NCI-H187 treated with DMSO at 0.1 percent for 48 hours (cell line): ENCODE measurements around the gene CUTA.
"Not testable (repeated sequence)": the region's sequence is repeated elsewhere in the genome, so short reads cannot be mapped to it uniquely, and the experiment has no call there.

Source experiments
- DNase-seq: peaks from one replicate; lab custom pipeline; 2025; lab: John Stamatoyannopoulos, UW

Gene CUTA

GRCh38 chr6:33367715-33368025 lies 50.2 kb downstream of the CUTA start:
- DNase-seq, result not testable (repeated sequence)

- DNase-seq, result no peak
Measured at GRCh38 chr6:33367009-33367714, 50.7 kb downstream of the CUTA start.
